C4-2B (cell line): ENCODE results near the gene DLGAP4.

Source experiments
- H3K27ac ChIP-seq: fragments of 450-650 bp; 2 replicates; pipeline ENCODE4 v1.5.1; 2017
- CTCF ChIP-seq: fragments of 450-650 bp; conservative IDR thresholded peaks from 2 replicates; pipeline ENCODE4 v1.5.1; 2017; ENCODE audit warnings: mild to moderate bottlenecking
- ZFX ChIP-seq: fragments of 450-650 bp; IDR thresholded peaks from 2 replicates; pipeline ENCODE4 v1.6.1; 2017

Gene DLGAP4

GRCh38 chr20:36463212-36464061, 157.3 kb downstream of the DLGAP4 start:
- no peak overlapping the region for H3K27ac ChIP-seq
- TF ChIP-seq ZFX (no peak), CTCF (no peak)

- no peak overlapping the region for H3K27ac ChIP-seq
- TF ChIP-seq CTCF (no peak), ZFX (no peak)
Observed at GRCh38 chr20:36465109-36466080, 159.3 kb downstream of the DLGAP4 start.

GRCh38 chr20:36466089-36466488, 159.9 kb downstream of the DLGAP4 start:
- TF ChIP-seq CTCF (no peak), ZFX (no peak)
- no peak overlapping the region for H3K27ac ChIP-seq

- H3K27ac ChIP-seq, result peak overlapping the region; percentile 43
- TF ChIP-seq CTCF (no peak), ZFX (no peak)
Observed at GRCh38 chr20:36467076-36467999, 161.2 kb downstream of the DLGAP4 start.

GRCh38 chr20:36468149-36469000, 162.2 kb downstream of the DLGAP4 start:
- TF ChIP-seq ZFX, result no peak
- TF ChIP-seq CTCF, result no peak
- H3K27ac ChIP-seq, result peak overlapping the region; percentile 43

GRCh38 chr20:36469973-36470372, 163.8 kb downstream of the DLGAP4 start:
- no peak overlapping the region for H3K27ac ChIP-seq
- TF ChIP-seq ZFX, result no peak
- TF ChIP-seq CTCF, result no peak
